SU-DHL-6 (cell line): Measurements from ENCODE around the gene ST3GAL5.

Source experiments
- H2AFZ ChIP-seq: fragments of 200-600 bp; sonication (generic); 2 replicates; pipeline ENCODE4 v1.6.1; 2014; ENCODE audit warnings: low read depth, mild to moderate bottlenecking, moderate library complexity, mixed read lengths, antibody characterized with exemption, low read length; ENCODE audit not compliant: severe bottlenecking
- H3F3A ChIP-seq: fragments of 200-600 bp; shearing (Covaris generic); 2 replicates; pipeline ENCODE4 v1.6.0; 2016; ENCODE audit warnings: antibody characterized with exemption, mild to moderate bottlenecking; ENCODE audit not compliant: insufficient read depth
- H3K27ac ChIP-seq: fragments of 200-600 bp; sonication (generic); 2 replicates; pipeline ENCODE4 v1.5.1; 2016; ENCODE audit warnings: low read depth, mild to moderate bottlenecking, low read length, moderate library complexity, mixed read lengths
- H3K27me3 ChIP-seq: fragments of 200-600 bp; sonication (generic), shearing (Covaris generic); 2 replicates; pipeline ENCODE4 v1.6.0; 2014; ENCODE audit warnings: mild to moderate bottlenecking, low read length
- H3K36me3 ChIP-seq: fragments of 200-600 bp; sonication (generic); 2 replicates; pipeline ENCODE4 v1.6.1; 2014; ENCODE audit warnings: mild to moderate bottlenecking, low read length, mixed read lengths
- H3K4me2 ChIP-seq: fragments of 300-600, 200-600 bp; shearing (Covaris generic), sonication (generic); 2 replicates; pipeline ENCODE4 v1.6.0; 2014; ENCODE audit warnings: low read length, low read depth, mild to moderate bottlenecking; ENCODE audit not compliant: poor library complexity, severe bottlenecking
- H3K4me3 ChIP-seq: fragments of 200-600 bp; sonication (generic); 2 replicates; pipeline ENCODE4 v1.5.1; 2014; ENCODE audit warnings: antibody characterized with exemption, low read length, mild to moderate bottlenecking, mixed read lengths; ENCODE audit not compliant: insufficient read depth, poor library complexity, severe bottlenecking
- H3K79me2 ChIP-seq: fragments of 200-600 bp; sonication (generic); 2 replicates; pipeline ENCODE4 v1.6.1; 2014; ENCODE audit warnings: mild to moderate bottlenecking, low read length, moderate library complexity; ENCODE audit not compliant: insufficient read depth
- H3K9ac ChIP-seq: fragments of 200-600 bp; sonication (generic); 2 replicates; pipeline ENCODE4 v1.7.0; 2014; ENCODE audit warnings: mild to moderate bottlenecking, low read length
- H3K9me2 ChIP-seq: fragments of 200-600 bp; sonication (generic); replicated peaks from 2 replicates; pipeline ENCODE4 v1.6.1; 2014; ENCODE audit warnings: low read length; ENCODE audit not compliant: insufficient read depth
- H3K9me3 ChIP-seq: fragments of 200-600 bp; sonication (generic); 2 replicates; pipeline ENCODE4 v1.6.1; 2014; ENCODE audit warnings: low read length, mixed read lengths; ENCODE audit not compliant: insufficient read depth
- H4K20me1 ChIP-seq: fragments of 200-600 bp; sonication (generic); 2 replicates; pipeline ENCODE4 v1.6.1; 2014; ENCODE audit warnings: low read depth, mild to moderate bottlenecking, antibody characterized with exemption, low read length, moderate library complexity, mixed read lengths
- EZH2phosphoT487 ChIP-seq: fragments of 200-600 bp; sonication (generic), shearing (Covaris generic); conservative IDR thresholded peaks from 2 replicates; pipeline ENCODE4 v1.6.1; 2018; ENCODE audit warnings: mild to moderate bottlenecking, antibody characterized with exemption, low read length, moderate library complexity, mixed read lengths
- TF ChIP-seq, protein P1 (sequence below): fragments of 200-600 bp; sonication (generic); IDR thresholded peaks from one replicate; pipeline ENCODE4 v1.5.1; 2017; ENCODE audit warnings: antibody characterized with exemption, mild to moderate bottlenecking, low read length, moderate library complexity; ENCODE audit not compliant: insufficient read depth, poor library complexity, severe bottlenecking

The ST3GAL5 gene

DNA sequence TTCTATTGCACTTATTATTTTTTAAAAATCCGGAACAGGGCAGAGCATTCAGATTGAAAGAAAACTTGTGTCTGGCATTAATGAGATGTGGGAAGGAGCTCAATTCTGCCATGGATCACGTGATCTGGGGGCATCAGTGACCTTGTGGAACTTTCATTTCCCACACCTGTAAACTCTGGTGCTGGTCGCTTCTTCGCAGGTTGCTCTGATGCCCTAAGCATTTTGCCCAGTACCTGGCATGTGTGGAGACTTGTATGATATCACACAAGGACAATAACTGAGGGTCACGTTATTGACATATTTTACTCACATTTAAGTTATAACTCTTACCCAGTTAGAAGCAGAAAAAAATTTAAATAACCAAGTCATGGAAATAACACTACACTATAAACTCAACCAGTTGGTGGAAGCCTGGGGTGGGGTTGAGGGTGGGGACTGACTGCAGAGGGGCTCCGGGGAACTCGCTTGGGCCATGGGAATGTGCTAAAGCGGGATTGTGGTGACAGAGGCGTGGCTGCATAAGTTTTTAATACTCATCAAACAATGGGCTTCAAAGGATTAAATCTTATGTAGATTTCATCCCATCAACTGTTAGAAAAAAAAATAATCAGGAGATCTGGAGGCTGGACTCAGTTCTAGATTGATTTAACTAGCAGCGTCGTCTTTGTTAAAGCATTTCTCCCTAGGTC is 36.5 kb downstream of the ST3GAL5 start:
- H3K9me2 ChIP-seq = no peaks in the 10 kb centered on the region
- TF ChIP-seq EZH2phosphoT487 = no peak
- TF ChIP-seq, protein P1, sequence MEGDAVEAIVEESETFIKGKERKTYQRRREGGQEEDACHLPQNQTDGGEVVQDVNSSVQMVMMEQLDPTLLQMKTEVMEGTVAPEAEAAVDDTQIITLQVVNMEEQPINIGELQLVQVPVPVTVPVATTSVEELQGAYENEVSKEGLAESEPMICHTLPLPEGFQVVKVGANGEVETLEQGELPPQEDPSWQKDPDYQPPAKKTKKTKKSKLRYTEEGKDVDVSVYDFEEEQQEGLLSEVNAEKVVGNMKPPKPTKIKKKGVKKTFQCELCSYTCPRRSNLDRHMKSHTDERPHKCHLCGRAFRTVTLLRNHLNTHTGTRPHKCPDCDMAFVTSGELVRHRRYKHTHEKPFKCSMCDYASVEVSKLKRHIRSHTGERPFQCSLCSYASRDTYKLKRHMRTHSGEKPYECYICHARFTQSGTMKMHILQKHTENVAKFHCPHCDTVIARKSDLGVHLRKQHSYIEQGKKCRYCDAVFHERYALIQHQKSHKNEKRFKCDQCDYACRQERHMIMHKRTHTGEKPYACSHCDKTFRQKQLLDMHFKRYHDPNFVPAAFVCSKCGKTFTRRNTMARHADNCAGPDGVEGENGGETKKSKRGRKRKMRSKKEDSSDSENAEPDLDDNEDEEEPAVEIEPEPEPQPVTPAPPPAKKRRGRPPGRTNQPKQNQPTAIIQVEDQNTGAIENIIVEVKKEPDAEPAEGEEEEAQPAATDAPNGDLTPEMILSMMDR = no peak
- H4K20me1 ChIP-seq = no peaks in the 10 kb centered on the region
- H3K27me3 ChIP-seq = no peaks in the 10 kb centered on the region
- H3K36me3 ChIP-seq = no peaks in the 10 kb centered on the region
- H2AFZ ChIP-seq = no peak overlapping the region
- H3K4me2 ChIP-seq = no peak overlapping the region
- H3F3A ChIP-seq = no peaks in the 10 kb centered on the region
- H3K9me3 ChIP-seq = no peaks in the 10 kb centered on the region
- no peak overlapping the region for H3K9ac ChIP-seq
- H3K79me2 ChIP-seq = no peaks in the 10 kb centered on the region
- H3K4me3 ChIP-seq = no peak overlapping the region
- H3K27ac ChIP-seq = no peak overlapping the region

DNA sequence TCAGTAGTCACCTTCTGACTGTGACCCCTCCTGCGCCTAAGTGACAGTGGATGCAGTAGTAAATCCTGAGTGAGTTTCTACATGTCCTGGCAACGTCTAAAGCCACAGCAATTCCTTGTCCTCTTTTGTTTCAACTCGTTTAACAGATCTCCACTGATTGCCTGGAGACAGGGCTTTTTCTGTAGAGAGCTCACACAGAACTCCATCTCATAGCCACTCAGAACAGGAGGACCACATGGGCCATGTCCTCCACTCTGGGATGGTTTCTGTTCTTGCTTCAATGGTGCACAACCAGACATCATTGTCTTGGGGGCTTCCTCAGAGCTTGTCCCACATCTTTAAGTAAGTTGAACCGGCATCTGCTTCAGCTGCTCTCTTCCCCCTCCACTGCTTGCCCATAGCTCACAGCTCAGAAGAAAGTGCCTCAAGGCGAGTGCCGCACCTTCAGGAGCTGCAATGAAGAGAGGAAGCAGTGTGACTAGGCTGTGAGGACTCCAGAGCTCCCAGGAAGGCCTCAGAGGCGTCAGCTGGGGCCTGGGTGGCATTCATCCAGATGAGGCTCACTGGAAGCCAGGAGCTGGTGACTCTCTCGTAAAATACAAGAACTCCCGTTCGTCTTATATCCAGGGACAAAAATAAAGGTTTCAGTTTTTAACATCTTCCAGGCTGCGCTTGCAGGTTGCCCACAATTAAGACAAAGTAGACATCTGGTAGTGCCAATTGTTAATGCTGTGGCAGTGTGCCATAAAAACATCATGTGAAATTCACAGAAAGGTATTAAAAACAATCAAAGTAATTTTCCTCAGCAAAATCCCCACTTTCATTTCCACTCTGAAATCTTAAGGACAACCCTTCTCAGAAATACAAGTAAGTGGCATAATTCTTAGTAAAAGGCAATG is 37.3 kb downstream of the ST3GAL5 start:
- TF ChIP-seq EZH2phosphoT487 = no peak
- TF ChIP-seq, protein P1 = no peak
- no peak overlapping the region for H3K4me2 ChIP-seq
- no peak overlapping the region for H3K4me3 ChIP-seq
- H4K20me1 ChIP-seq = no peaks in the 10 kb centered on the region
- H3K79me2 ChIP-seq = no peaks in the 10 kb centered on the region
- H3F3A ChIP-seq = no peaks in the 10 kb centered on the region
- no peaks in the 10 kb centered on the region for H3K9me2 ChIP-seq
- no peaks in the 10 kb centered on the region for H3K36me3 ChIP-seq
- H3K9me3 ChIP-seq = no peaks in the 10 kb centered on the region
- H3K9ac ChIP-seq = no peak overlapping the region
- no peak overlapping the region for H2AFZ ChIP-seq
- no peaks in the 10 kb centered on the region for H3K27me3 ChIP-seq
- H3K27ac ChIP-seq = no peak overlapping the region

DNA sequence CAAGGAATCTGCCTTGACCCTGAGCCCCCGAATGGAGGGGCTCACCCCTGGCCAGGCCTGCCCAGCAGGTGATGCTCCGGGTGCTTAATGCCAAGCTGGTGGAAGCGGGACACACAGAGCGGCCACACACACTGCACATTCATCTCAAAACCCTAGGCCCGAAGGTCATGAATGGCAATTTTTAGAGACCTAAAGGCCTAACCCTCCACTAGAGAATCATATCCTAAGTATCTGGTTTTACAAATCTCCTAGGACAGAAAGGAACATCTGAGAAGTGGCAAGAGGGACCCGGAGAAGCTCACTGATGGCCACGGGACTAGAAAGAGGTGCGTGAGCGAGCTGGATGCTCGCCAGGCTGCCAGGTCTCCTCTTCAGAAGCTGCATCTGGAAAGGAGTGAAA is 38.3 kb downstream of the ST3GAL5 start:
- Histone ChIP-seq H3K27ac (no peak overlapping the region), H3K9me3 (no peaks in the 10 kb centered on the region), H3F3A (no peaks in the 10 kb centered on the region), H3K79me2 (no peaks in the 10 kb centered on the region), H3K36me3 (no peaks in the 10 kb centered on the region), H3K4me2 (no peak overlapping the region), H3K9ac (no peak overlapping the region), H2AFZ (no peak overlapping the region), H3K4me3 (no peak overlapping the region), H3K27me3 (no peaks in the 10 kb centered on the region), H4K20me1 (no peaks in the 10 kb centered on the region), H3K9me2 (no peaks in the 10 kb centered on the region)
- TF ChIP-seq, protein P1 = no peak
- no peak for TF ChIP-seq EZH2phosphoT487
